Stimulated activated effector memory CD8-positive, alpha-beta T cell treated with anti-CD3 and anti-CD28 coated beads, Interleukin-12 subunit alpha, Interleukin-12 subunit beta, amount 100 ng/mL, for 72 hours (primary cell): ENCODE results near the gene KRTAP5-1.

Experiments
- ATAC-seq: fragments of 150-1000 bp; cut with Tn5 transposase; 2 replicates; pipeline ENCODE4 v1.10.0; 2021
- DNase-seq, 2 donors: peaks; one replicate each; pipeline ENCODE4 v3.0.0; 2021 to 2022; ENCODE audit warnings: low spot score in 2 of 2
- H3K27ac Mint-ChIP-seq: one replicate; pipeline ENCODE4 v1.8.0; 2022; ENCODE audit warnings: mild to moderate bottlenecking, mixed read lengths
- H3K36me3 Mint-ChIP-seq: one replicate; pipeline ENCODE4 v1.8.0; 2022; ENCODE audit warnings: mild to moderate bottlenecking, mixed read lengths
- H3K4me1 Mint-ChIP-seq: one replicate; pipeline ENCODE4 v1.8.0; 2022; ENCODE audit warnings: mixed read lengths
- H3K4me3 Mint-ChIP-seq: one replicate; pipeline ENCODE4 v1.8.0; 2022; ENCODE audit warnings: mild to moderate bottlenecking, mixed read lengths
- H3K9me3 Mint-ChIP-seq: one replicate; pipeline ENCODE4 v1.8.0; 2022; ENCODE audit warnings: mixed read lengths

KRTAP5-1 gene

GRCh38 chr11:1560649-1561251 lies 24.3 kb downstream of the KRTAP5-1 start:
- no peaks in the 10 kb centered on the region for H3K4me1 Mint-ChIP-seq
- H3K27ac Mint-ChIP-seq: no peak overlapping the region
- no peaks in the 10 kb centered on the region for H3K9me3 Mint-ChIP-seq
- no peak for ATAC-seq
- no peaks in the 10 kb centered on the region for H3K36me3 Mint-ChIP-seq
- no peak overlapping the region for H3K4me3 Mint-ChIP-seq
- DNase-seq: no peak

GRCh38 chr11:1560002-1560648 lies 25.0 kb downstream of the KRTAP5-1 start:
- Mint-ChIP-seq H3K27ac (no peak overlapping the region), H3K9me3 (no peaks in the 10 kb centered on the region), H3K4me3 (no peak overlapping the region), H3K36me3 (no peaks in the 10 kb centered on the region), H3K4me1 (no peaks in the 10 kb centered on the region)
- ATAC-seq: no peak
- DNase-seq: no peak

GRCh38 chr11:1559111-1559951 lies 25.8 kb downstream of the KRTAP5-1 start:
- DNase-seq: no peak
- H3K9me3 Mint-ChIP-seq: no peaks in the 10 kb centered on the region

GRCh38 chr11:1558775-1559110 lies 26.3 kb downstream of the KRTAP5-1 start:
- H3K4me3 Mint-ChIP-seq: no peak overlapping the region
- ATAC-seq: no peak
- H3K27ac Mint-ChIP-seq: no peak overlapping the region

More at GRCh38 chr11:1559111-1559951, 25.8 kb downstream of the KRTAP5-1 start:
- Mint-ChIP-seq H3K4me1 (no peaks in the 10 kb centered on the region), H3K27ac (no peak overlapping the region), H3K4me3 (no peak overlapping the region), H3K36me3 (no peaks in the 10 kb centered on the region)
- peak; percentile 3 for ATAC-seq

GRCh38 chr11:1557904-1558774 lies 26.9 kb downstream of the KRTAP5-1 start:
- H3K9me3 Mint-ChIP-seq: no peaks in the 10 kb centered on the region
- H3K36me3 Mint-ChIP-seq: no peaks in the 10 kb centered on the region
- no peak overlapping the region for H3K4me3 Mint-ChIP-seq
- no peaks in the 10 kb centered on the region for H3K4me1 Mint-ChIP-seq
- no peak overlapping the region for H3K27ac Mint-ChIP-seq
- no peak for DNase-seq
- ATAC-seq: no peak

More at GRCh38 chr11:1558775-1559110, 26.3 kb downstream of the KRTAP5-1 start:
- Mint-ChIP-seq H3K36me3 (no peaks in the 10 kb centered on the region), H3K9me3 (no peaks in the 10 kb centered on the region), H3K4me1 (no peaks in the 10 kb centered on the region)
- DNase-seq: no peak

- no peak for ATAC-seq
- no peak for DNase-seq
- Mint-ChIP-seq H3K4me3 (no peak overlapping the region), H3K4me1 (no peaks in the 10 kb centered on the region), H3K27ac (no peak overlapping the region), H3K9me3 (no peaks in the 10 kb centered on the region), H3K36me3 (no peaks in the 10 kb centered on the region)
These were observed 27.8 kb downstream of the KRTAP5-1 start for GRCh38 chr11:1557051-1557884.

- no peak for DNase-seq
- Mint-ChIP-seq H3K36me3 (no peaks in the 10 kb centered on the region), H3K27ac (no peak overlapping the region), H3K9me3 (no peaks in the 10 kb centered on the region), H3K4me3 (no peak overlapping the region), H3K4me1 (no peaks in the 10 kb centered on the region)
- no peak for ATAC-seq
These were observed 28.7 kb downstream of the KRTAP5-1 start for GRCh38 chr11:1556278-1556902.

- ATAC-seq (no peak), DNase-seq (no peak)
- Mint-ChIP-seq H3K36me3 (no peaks in the 10 kb centered on the region), H3K27ac (no peak overlapping the region), H3K4me1 (no peaks in the 10 kb centered on the region), H3K9me3 (no peaks in the 10 kb centered on the region), H3K4me3 (no peak overlapping the region)
These were observed 29.4 kb downstream of the KRTAP5-1 start for GRCh38 chr11:1555713-1556153.

GRCh38 chr11:1554981-1555712 lies 29.9 kb downstream of the KRTAP5-1 start:
- H3K27ac Mint-ChIP-seq: no peak overlapping the region

GRCh38 chr11:1553808-1554594 lies 31.1 kb downstream of the KRTAP5-1 start:
- DNase-seq (no peak), ATAC-seq (no peak)
- H3K4me3 Mint-ChIP-seq: no peak overlapping the region
- no peaks in the 10 kb centered on the region for H3K36me3 Mint-ChIP-seq
- H3K9me3 Mint-ChIP-seq: no peaks in the 10 kb centered on the region
- no peak overlapping the region for H3K27ac Mint-ChIP-seq
- no peaks in the 10 kb centered on the region for H3K4me1 Mint-ChIP-seq

More at GRCh38 chr11:1554981-1555712, 29.9 kb downstream of the KRTAP5-1 start:
- Mint-ChIP-seq H3K4me3 (no peak overlapping the region), H3K4me1 (no peaks in the 10 kb centered on the region), H3K36me3 (no peaks in the 10 kb centered on the region), H3K9me3 (no peaks in the 10 kb centered on the region)
- DNase-seq (no peak), ATAC-seq (no peak)

- Mint-ChIP-seq H3K9me3 (no peaks in the 10 kb centered on the region), H3K27ac (no peak overlapping the region), H3K36me3 (no peaks in the 10 kb centered on the region), H3K4me1 (no peaks in the 10 kb centered on the region), H3K4me3 (no peak overlapping the region)
- DNase-seq (no peak), ATAC-seq (no peak)
These were observed 35.4 kb downstream of the KRTAP5-1 start for GRCh38 chr11:1549338-1550330.
